Fibroblast of peridontal ligament (primary cell): ENCODE measurements around the gene TAL2.

Source experiments
- DNase-seq: peaks from one replicate; pipeline ENCODE4 v3.0.0-alpha.2; 2010; ENCODE audit errors: extremely low read depth

Gene TAL2

DNA sequence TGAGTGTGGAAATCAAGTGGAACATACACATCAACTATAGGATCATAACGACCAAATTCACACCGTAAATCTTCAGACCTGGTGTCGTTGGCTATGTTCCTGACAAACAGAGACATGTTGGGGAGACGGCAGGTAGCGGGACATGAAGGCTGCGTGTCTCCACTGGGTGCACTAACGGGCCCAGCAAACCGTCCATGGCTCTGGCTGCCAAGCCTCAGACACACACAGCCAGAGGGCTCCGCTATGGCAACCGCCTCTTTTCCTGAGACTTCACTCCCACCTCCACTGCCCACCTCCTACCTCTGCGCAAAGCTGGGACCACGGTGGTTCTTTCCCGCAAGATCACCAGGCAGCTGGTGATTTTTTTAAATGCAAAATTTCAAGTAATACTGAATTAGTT, 48.4 kb downstream of the TAL2 start:
- no peak for DNase-seq

DNA sequence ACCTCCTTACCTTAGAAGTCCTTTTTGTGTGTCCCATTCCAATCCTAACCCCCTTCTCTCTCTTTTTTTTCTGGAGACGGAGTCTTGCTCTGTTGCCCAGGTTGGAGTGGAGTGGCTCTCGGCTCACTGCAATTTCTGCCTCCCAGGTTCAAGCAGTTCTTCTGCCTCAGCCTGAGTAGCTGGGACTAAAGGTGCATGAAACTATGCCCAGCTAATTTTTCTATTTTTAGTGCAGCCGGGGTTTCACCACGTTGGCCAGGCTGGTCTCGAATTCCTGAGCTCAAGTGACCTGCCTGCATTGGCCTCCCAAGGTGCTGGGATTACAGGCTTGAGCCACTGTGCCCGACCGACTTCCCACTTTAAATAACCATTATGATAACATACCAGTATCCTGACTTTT, 49.6 kb downstream of the TAL2 start:
- no peak for DNase-seq

DNA sequence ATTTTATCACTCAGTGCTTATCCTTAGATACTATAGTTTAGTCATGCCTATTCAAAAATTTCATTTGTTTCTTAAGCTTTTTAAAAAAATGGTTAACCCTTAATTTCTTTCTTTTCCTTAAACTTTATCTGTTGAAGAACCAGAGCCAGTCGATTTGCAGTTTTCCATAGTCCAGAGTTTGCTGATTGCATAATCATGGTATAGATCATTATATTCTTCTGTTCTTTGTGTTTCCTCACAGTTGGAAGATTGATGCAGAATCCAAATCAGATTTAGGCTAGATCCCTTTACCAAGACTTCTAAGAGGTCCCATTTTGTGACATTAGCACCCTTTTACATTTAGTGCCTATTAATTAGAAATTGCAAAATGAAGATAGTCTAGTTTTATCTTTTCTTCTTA, 50.0 kb downstream of the TAL2 start:
- DNase-seq: no peak
